ENCODE measurements around the gene HES3. TPM values are rescaled to one million over a fixed set of nuclear protein-coding genes. Genes with fewer than 3 reads are reported as not detected.

Gene HES3
- total and polyA plus RNA-seq, 8 donors, result not detected

DNA sequence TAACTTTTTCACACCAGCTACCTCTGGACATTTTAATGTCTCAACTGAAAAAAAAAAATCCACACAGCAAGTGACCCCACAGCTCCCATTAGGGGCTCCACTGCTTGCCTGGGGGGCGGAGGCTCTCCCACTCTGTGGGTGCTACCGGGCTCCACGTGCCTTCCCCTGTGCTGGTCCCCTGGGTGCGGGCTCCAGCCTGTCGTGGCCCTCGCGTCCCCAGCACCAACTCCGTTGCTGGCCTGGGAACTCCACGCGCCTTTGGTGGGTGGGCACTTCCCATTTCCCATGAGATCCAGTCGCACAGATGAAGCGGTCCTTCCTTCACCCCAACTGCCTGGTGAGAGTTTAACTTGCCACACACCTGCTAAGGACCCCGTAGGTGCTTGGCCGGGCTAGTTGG lies 44.0 kb downstream of the HES3 start:
- no peaks in the 10 kb centered on the region for H3K36me3 ChIP-seq
- H3K4me1 ChIP-seq, result no peaks in the 10 kb centered on the region
- H3K27ac ChIP-seq, result no peak overlapping the region
- H3K4me3 ChIP-seq, result no peak overlapping the region
- WGBS, 2 donors, result 93 to 95% methylated on average over 14 of the region's 14 CpGs
- ATAC-seq, result no peak
- no peaks in the 10 kb centered on the region for H3K27me3 ChIP-seq
- peak in 1 of 6 donors; percentile 34 for DNase-seq
- FAIRE-seq, result no peak
- TF ChIP-seq, protein P1, sequence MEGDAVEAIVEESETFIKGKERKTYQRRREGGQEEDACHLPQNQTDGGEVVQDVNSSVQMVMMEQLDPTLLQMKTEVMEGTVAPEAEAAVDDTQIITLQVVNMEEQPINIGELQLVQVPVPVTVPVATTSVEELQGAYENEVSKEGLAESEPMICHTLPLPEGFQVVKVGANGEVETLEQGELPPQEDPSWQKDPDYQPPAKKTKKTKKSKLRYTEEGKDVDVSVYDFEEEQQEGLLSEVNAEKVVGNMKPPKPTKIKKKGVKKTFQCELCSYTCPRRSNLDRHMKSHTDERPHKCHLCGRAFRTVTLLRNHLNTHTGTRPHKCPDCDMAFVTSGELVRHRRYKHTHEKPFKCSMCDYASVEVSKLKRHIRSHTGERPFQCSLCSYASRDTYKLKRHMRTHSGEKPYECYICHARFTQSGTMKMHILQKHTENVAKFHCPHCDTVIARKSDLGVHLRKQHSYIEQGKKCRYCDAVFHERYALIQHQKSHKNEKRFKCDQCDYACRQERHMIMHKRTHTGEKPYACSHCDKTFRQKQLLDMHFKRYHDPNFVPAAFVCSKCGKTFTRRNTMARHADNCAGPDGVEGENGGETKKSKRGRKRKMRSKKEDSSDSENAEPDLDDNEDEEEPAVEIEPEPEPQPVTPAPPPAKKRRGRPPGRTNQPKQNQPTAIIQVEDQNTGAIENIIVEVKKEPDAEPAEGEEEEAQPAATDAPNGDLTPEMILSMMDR (IDR thresholded peaks at IDR 0.05), result no peak
- no peaks in the 10 kb centered on the region for H3K9me3 ChIP-seq
- intact Hi-C loops (cut with DNase I), result no loop called here

DNA sequence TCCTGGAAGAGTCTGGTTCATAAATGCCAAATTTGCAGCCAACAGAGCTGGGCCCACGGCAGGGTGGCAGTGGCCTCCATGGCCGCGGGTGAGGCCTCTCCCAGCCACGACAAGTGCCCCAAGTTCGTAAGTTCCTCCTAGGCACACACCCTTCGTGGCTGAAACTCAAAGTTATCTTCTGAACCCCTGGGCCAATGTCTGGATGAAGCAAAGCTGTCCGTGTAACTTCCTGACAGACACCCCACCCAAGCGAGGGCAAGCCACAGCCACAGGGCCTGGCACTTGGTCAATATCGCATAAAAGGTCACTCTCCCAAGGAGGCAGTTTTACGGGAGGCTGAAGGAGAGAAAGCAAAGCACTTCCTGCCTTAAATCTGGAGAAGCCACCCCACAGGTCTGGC lies 44.7 kb downstream of the HES3 start:
- Histone ChIP-seq H3K27me3 (no peaks in the 10 kb centered on the region), H3K4me3 (no peak overlapping the region), H3K9me3 (no peaks in the 10 kb centered on the region), H3K4me1 (no peaks in the 10 kb centered on the region), H3K36me3 (no peaks in the 10 kb centered on the region), H3K27ac (no peak overlapping the region)
- WGBS, 2 donors, result 90 to 91% methylated on average over 10 of the region's 10 CpGs
- DNase-seq (no peak), FAIRE-seq (no peak), ATAC-seq (no peak)
- TF ChIP-seq, protein P1 (IDR thresholded peaks at IDR 0.05), result no peak
- intact Hi-C loops (cut with DNase I), result no loop called here

DNA sequence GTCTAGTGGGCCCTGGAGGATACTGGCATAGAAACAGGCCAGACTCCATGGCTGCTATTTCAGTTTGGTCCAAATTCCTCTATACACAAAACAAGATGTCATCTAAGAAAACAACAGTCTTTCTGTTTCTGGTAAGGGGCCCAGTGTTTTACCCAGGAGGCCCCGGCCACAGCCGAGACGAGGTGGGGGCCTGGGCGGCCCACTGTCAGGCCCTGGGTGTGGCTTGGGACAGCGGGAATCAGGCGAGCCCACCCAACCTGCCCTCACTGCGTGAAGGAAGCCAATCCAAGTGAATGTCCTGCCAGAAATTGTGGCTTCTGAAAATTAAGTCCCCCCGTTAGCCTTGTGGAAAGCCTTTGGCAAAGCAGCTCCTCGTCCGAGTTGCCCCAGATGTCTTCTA lies 48.1 kb downstream of the HES3 start:
- TF ChIP-seq, protein P1 (IDR thresholded peaks at IDR 0.05), result no peak
- Histone ChIP-seq H3K27ac (no peak overlapping the region), H3K4me3 (no peak overlapping the region), H3K27me3 (no peaks in the 10 kb centered on the region), H3K4me1 (no peaks in the 10 kb centered on the region), H3K9me3 (no peaks in the 10 kb centered on the region), H3K36me3 (no peaks in the 10 kb centered on the region)
- intact Hi-C loops (cut with DNase I), result no loop called here
- no peak for ATAC-seq
- WGBS, 2 donors, result 90 to 91% methylated on average over 10 of the region's 10 CpGs
- DNase-seq, result no peak
- FAIRE-seq, result no peak

DNA sequence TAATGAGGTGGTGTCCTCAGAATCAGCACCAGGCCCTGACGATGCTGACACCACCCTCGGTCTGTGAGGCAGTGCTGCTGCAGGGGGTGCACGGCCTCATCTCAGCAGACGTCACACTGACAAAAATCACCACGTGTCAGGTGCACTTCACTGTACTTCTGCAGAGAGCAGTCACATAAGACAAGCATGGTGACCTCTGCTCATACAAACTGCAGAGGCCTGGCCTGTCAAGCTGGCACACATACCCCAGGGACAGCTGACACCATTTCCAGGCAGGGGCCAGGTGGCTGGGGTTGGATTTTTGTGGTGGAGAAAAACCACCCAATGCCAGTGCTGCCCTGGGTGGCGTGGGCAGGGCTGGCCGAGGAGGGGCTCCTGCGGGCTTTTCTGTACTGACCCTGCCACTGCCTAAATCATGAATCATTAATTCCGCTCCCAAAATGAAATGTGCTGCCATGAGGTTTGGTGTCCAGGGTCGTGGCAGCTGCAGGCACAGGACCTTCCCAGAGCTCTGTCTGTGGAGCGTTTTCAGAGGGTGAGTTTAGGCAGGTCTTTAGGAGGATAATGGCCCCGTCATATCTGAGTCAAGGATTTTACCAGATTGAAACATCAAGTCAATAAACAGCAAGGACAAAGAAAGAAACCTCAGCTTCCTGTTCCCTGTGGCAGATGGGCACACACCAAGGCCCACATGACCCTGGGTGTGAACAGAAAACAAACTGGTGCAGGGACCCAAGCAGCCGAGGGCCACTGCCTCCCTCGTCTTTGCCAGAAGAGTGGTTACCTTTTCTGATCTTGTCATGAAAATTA lies 50.3 kb downstream of the HES3 start:
- intact Hi-C loops (cut with DNase I), result no loop called here
- DNase-seq (no peak), ATAC-seq (no peak), FAIRE-seq (no peak)
- Histone ChIP-seq H3K27ac (no peak overlapping the region), H3K36me3 (no peaks in the 10 kb centered on the region), H3K27me3 (no peaks in the 10 kb centered on the region), H3K4me1 (no peaks in the 10 kb centered on the region), H3K4me3 (no peak overlapping the region), H3K9me3 (no peaks in the 10 kb centered on the region)
- 90% methylated on average over 14 of the region's 14 CpGs for WGBS, 2 donors
- TF ChIP-seq, protein P1 (IDR thresholded peaks at IDR 0.05), result no peak

DNA sequence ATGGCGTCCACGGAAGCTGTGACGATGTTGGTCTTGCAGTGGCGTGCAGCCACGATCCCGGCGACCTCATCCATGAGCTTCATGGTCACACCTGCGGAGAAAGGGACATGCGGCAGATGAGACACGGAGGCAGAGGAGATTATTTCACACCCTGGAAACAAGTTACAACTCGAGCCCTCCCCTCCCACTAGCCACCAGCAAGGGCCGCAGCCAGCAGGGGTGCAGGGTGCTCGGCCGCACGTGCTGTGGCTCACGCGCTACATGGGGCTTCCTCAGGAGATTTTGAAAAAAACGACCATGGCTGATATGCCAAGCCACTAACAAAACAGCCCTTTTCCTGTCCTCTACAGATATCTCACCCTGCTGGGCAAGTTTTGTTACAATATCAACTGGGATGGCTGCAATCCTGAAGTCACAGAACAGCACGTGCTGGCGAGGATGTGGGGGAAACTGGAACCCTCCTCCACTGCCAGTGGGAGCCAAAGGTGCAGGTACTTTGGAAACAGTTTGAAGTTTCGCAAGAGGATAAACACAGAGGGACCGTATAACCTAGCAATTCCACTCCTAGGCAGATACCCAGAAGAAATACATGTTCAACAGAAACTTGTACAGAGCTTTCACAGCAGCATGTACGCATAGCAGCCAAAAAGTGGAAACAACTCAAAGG lies 51.0 kb downstream of the HES3 start:
- ATAC-seq, result no peak
- Histone ChIP-seq H3K27me3 (no peaks in the 10 kb centered on the region), H3K4me1 (no peaks in the 10 kb centered on the region), H3K36me3 (no peaks in the 10 kb centered on the region), H3K9me3 (no peaks in the 10 kb centered on the region), H3K4me3 (no peak overlapping the region), H3K27ac (no peak overlapping the region)
- DNase-seq, result no peak
- intact Hi-C loops (cut with DNase I), result no loop called here
- TF ChIP-seq, protein P1 (IDR thresholded peaks at IDR 0.05), result no peak
- FAIRE-seq, result no peak
- WGBS, 2 donors, result 85 to 87% methylated on average over 23 of the region's 23 CpGs
